Liver (tissue), 9 donors: ENCODE results near the gene PRAF2. TPM values are rescaled to one million over a fixed set of nuclear protein-coding genes. Genes with fewer than 3 reads are reported as not detected.

ENCODE experiments used
- DNase-seq: peaks from one replicate; pipeline ENCODE4 v3.0.0-alpha.2; 2017; ENCODE audit warnings: low spot score
- H3K27ac ChIP-seq, 2 donors: one replicate each; pipeline ENCODE4 v1.7.0; 2013; ENCODE audit warnings: inconsistent platforms in 2 of 2, low read length in 2 of 2, control low read depth in 1 of 2, low read depth in 1 of 2, mild to moderate bottlenecking in 1 of 2
- H3K27me3 ChIP-seq, 4 donors: one replicate each; pipeline versions ENCODE4 v1.6.1 to v1.7.0; 2013; ENCODE audit warnings: low read length in 3 of 4, inconsistent platforms in 1 of 4, mild to moderate bottlenecking in 1 of 4, moderate library complexity in 1 of 4; ENCODE audit not compliant: control insufficient read depth in 4 of 4, insufficient read depth in 4 of 4
- H3K36me3 ChIP-seq, 4 donors: one replicate each; pipeline versions ENCODE4 v1.6.1 to v1.7.0; 2013; ENCODE audit warnings: low read length in 3 of 4, mild to moderate bottlenecking in 3 of 4, low read depth in 1 of 4, moderate library complexity in 1 of 4; ENCODE audit not compliant: control insufficient read depth in 4 of 4, insufficient read depth in 3 of 4
- H3K4me1 ChIP-seq, 4 donors: one replicate each; pipeline versions ENCODE4 v1.6.1 to v1.7.0; 2013; ENCODE audit warnings: low read length in 3 of 4, mild to moderate bottlenecking in 3 of 4, moderate library complexity in 1 of 4; ENCODE audit not compliant: control insufficient read depth in 4 of 4, insufficient read depth in 4 of 4
- H3K4me3 ChIP-seq, 3 donors: one replicate each; pipeline versions ENCODE4 v1.6.1 to v1.7.0; 2013; ENCODE audit warnings: low read length in 3 of 3, control low read depth in 1 of 3, low read depth in 1 of 3, mild to moderate bottlenecking in 1 of 3
- H3K9ac ChIP-seq, 2 donors: one replicate each; pipeline ENCODE4 v1.7.0; 2013; ENCODE audit warnings: low read length in 2 of 2, mild to moderate bottlenecking in 2 of 2, moderate library complexity in 2 of 2, control low read depth in 1 of 2, low read depth in 1 of 2
- H3K9me3 ChIP-seq, 4 donors: one replicate each; pipeline versions ENCODE4 v1.6.1 to v1.7.0; 2013; ENCODE audit warnings: low read length in 3 of 4; ENCODE audit not compliant: control insufficient read depth in 4 of 4
- GABPA ChIP-seq, 2 donors: IDR thresholded peaks in 1 of 2; conservative IDR thresholded peaks in 1 of 2; 2 replicates each; pipeline ENCODE4 v1.6.1; 2016; ENCODE audit warnings: antibody characterized with exemption in 2 of 2, mild to moderate bottlenecking in 1 of 2, moderate library complexity in 1 of 2
- JUND ChIP-seq, 2 donors: IDR thresholded peaks; 2 replicates each; pipeline ENCODE4 v1.6.1; 2016; ENCODE audit warnings: antibody characterized with exemption in 2 of 2
- RAD21 ChIP-seq, 2 donors: IDR thresholded peaks; 2 replicates each; pipeline ENCODE4 v1.6.1; 2016; ENCODE audit warnings: antibody characterized with exemption in 2 of 2, mild to moderate bottlenecking in 2 of 2
- RXRA ChIP-seq, 2 donors: IDR thresholded peaks; 2 replicates each; pipeline ENCODE4 v1.6.1; 2017 to 2018; ENCODE audit warnings: antibody characterized with exemption in 2 of 2, mild to moderate bottlenecking in 1 of 2
- SP1 ChIP-seq: IDR thresholded peaks from 2 replicates; pipeline ENCODE4 v1.6.1; 2018; ENCODE audit warnings: antibody characterized with exemption, mild to moderate bottlenecking
- ZBTB33 ChIP-seq: IDR thresholded peaks from 2 replicates; pipeline ENCODE4 v1.6.1; 2016; ENCODE audit warnings: antibody characterized with exemption
- WGBS: extraction: QIAGEN DNeasy Blood & Tissue Kit; methylation state at CpG from one replicate; pipeline ENCODE4 v1.1.7; 2013; 5-methylcytosine and 5-hydroxymethylcytosine counted together
- polyA plus RNA-seq, 2 donors: library from polyadenylated mRNA; stranded (reverse) in 1 of 2; unstranded in 1 of 2; fragments of 200-250 nt in 1 of 2; fragments of >200 nt in 1 of 2; fragmentation: Nextera tagmentation in 1 of 2; extraction: Ambion mirVana in 1 of 2; gene quantifications; one replicate each; pipeline versions ENCODE4 v1.2.1 to v1.2.3, GENCODE V29; 2013 to 2015
- total RNA-seq, 2 donors: library from RNA; depleted of rRNA; stranded (reverse); fragments of >200 nt; gene quantifications; one replicate each; pipeline ENCODE4 v1.2.3, GENCODE V29; 2014
- TF ChIP-seq, protein P1 (sequence below): IDR thresholded peaks from 2 replicates; pipeline ENCODE4 v1.6.1; 2016; ENCODE audit warnings: antibody characterized with exemption
- TF ChIP-seq, protein P2 (sequence below): fragments of 150-350 bp; IDR thresholded peaks from 2 replicates; pipeline ENCODE4 v1.5.1; 2017; ENCODE audit warnings: improper control_type of control experiment, low read depth, low read length; ENCODE audit not compliant: missing input control
- TF ChIP-seq, protein P3 (sequence below): IDR thresholded peaks from 2 replicates; pipeline ENCODE4 v1.6.1; 2016; ENCODE audit warnings: antibody characterized with exemption, mild to moderate bottlenecking
- donor health status: healthy.
- donor health status: healthy.
- donor health status: healthy.
- donor health status: healthy.
- donor health status: healthy.

Gene PRAF2
- total and polyA plus RNA-seq, 4 donors: 1.4 to 8.2 (median 3.9) TPM

DNA sequence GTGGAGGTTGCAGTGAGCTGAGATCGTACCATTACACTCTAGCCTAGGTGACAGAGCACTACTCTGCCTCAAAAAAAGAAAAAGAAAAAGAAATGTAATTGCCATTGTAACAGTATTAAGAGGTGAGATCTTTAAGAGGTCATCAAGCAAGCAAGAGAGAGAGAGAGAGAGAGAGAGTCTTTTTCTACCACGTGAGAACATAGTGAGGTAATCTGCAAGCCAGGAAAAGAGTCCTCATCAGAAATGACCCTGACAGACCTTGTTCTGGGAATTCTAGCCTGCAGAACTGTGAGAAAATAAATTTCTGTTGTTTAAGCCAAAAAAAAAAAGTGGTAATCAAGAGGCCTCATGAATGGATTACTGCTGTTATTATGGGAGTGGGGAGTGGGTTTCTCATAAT lies 34.8 kb upstream of the PRAF2 start:
- Histone ChIP-seq H3K4me1 (peaks cover 0 to 2% (median under 1%) of the 10 kb centered on the region in 4 donors), H3K4me3 (no peak overlapping the region), H3K27me3 (no peaks in the 10 kb centered on the region), H3K27ac (no peak overlapping the region), H3K36me3 (peaks cover 7 to 22% (median 9%) of the 10 kb centered on the region in 4 donors), H3K9me3 (no peaks in the 10 kb centered on the region), H3K9ac (no peak overlapping the region)
- no peak for TF ChIP-seq GABPA (IDR thresholded peaks at IDR 0.05 in 1 of 2, conservative IDR thresholded peaks at IDR 0.05 in 1 of 2)
- TF ChIP-seq, protein P1, sequence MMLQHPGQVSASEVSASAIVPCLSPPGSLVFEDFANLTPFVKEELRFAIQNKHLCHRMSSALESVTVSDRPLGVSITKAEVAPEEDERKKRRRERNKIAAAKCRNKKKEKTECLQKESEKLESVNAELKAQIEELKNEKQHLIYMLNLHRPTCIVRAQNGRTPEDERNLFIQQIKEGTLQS: no peak
- no peak for DNase-seq
- 73% methylated on average over 2 of the region's 2 CpGs for WGBS

GRCh38 chrX:49106930-49107329 lies 33.1 kb upstream of the PRAF2 start:
- no peaks in the 10 kb centered on the region for H3K27me3 ChIP-seq
- no peak for DNase-seq

GRCh38 chrX:49106296-49106695 lies 32.5 kb upstream of the PRAF2 start:
- no peak for DNase-seq
- WGBS: 97% methylated on average over 4 of the region's 4 CpGs
- no peak for TF ChIP-seq RAD21 (IDR thresholded peaks at IDR 0.05)
- TF ChIP-seq ZBTB33: no peak
- no peak for TF ChIP-seq RXRA (IDR thresholded peaks at IDR 0.05)
- TF ChIP-seq JUND (IDR thresholded peaks at IDR 0.05): no peak
- TF ChIP-seq, protein P2, sequence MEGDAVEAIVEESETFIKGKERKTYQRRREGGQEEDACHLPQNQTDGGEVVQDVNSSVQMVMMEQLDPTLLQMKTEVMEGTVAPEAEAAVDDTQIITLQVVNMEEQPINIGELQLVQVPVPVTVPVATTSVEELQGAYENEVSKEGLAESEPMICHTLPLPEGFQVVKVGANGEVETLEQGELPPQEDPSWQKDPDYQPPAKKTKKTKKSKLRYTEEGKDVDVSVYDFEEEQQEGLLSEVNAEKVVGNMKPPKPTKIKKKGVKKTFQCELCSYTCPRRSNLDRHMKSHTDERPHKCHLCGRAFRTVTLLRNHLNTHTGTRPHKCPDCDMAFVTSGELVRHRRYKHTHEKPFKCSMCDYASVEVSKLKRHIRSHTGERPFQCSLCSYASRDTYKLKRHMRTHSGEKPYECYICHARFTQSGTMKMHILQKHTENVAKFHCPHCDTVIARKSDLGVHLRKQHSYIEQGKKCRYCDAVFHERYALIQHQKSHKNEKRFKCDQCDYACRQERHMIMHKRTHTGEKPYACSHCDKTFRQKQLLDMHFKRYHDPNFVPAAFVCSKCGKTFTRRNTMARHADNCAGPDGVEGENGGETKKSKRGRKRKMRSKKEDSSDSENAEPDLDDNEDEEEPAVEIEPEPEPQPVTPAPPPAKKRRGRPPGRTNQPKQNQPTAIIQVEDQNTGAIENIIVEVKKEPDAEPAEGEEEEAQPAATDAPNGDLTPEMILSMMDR: no peak
- TF ChIP-seq, protein P3, sequence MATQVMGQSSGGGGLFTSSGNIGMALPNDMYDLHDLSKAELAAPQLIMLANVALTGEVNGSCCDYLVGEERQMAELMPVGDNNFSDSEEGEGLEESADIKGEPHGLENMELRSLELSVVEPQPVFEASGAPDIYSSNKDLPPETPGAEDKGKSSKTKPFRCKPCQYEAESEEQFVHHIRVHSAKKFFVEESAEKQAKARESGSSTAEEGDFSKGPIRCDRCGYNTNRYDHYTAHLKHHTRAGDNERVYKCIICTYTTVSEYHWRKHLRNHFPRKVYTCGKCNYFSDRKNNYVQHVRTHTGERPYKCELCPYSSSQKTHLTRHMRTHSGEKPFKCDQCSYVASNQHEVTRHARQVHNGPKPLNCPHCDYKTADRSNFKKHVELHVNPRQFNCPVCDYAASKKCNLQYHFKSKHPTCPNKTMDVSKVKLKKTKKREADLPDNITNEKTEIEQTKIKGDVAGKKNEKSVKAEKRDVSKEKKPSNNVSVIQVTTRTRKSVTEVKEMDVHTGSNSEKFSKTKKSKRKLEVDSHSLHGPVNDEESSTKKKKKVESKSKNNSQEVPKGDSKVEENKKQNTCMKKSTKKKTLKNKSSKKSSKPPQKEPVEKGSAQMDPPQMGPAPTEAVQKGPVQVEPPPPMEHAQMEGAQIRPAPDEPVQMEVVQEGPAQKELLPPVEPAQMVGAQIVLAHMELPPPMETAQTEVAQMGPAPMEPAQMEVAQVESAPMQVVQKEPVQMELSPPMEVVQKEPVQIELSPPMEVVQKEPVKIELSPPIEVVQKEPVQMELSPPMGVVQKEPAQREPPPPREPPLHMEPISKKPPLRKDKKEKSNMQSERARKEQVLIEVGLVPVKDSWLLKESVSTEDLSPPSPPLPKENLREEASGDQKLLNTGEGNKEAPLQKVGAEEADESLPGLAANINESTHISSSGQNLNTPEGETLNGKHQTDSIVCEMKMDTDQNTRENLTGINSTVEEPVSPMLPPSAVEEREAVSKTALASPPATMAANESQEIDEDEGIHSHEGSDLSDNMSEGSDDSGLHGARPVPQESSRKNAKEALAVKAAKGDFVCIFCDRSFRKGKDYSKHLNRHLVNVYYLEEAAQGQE: no peak
- peaks cover 0 to 7% (median 2%) of the 10 kb centered on the region in 4 donors for H3K36me3 ChIP-seq
- no peaks in the 10 kb centered on the region for H3K9me3 ChIP-seq
- H3K4me3 ChIP-seq: no peak overlapping the region
- H3K9ac ChIP-seq: no peak overlapping the region
- peaks cover 3 to 14% (median 10%) of the 10 kb centered on the region in 4 donors for H3K4me1 ChIP-seq
- H3K27ac ChIP-seq: no peak overlapping the region
- H3K27me3 ChIP-seq: no peaks in the 10 kb centered on the region

More at GRCh38 chrX:49106930-49107329, 33.1 kb upstream of the PRAF2 start:
- H3K36me3 ChIP-seq: peaks cover 2 to 9% (median 4%) of the 10 kb centered on the region in 4 donors
- H3K4me3 ChIP-seq: no peak overlapping the region
- peaks cover 0 to 8% (median 7%) of the 10 kb centered on the region in 4 donors for H3K4me1 ChIP-seq
- WGBS: 35% methylated on average over 7 of the region's 7 CpGs
- H3K27ac ChIP-seq: no peak overlapping the region
- H3K9ac ChIP-seq: no peak overlapping the region
- TF ChIP-seq, protein P2: peak; percentile 50
- TF ChIP-seq RAD21 (IDR thresholded peaks at IDR 0.05) (peak; percentile 66 to 76), RXRA (IDR thresholded peaks at IDR 0.05) (peak in 1 of 2 donors; percentile 14), JUND (IDR thresholded peaks at IDR 0.05) (no peak), SP1 (peak; percentile 33)
- H3K9me3 ChIP-seq: no peaks in the 10 kb centered on the region
